NOMO-1 (cell line): ENCODE measurements around the gene COLQ.
A peak's percentile ranks its signal among the peaks of the same experiment; 100 is the strongest.
"Not testable (repeated sequence)": the region's sequence is repeated elsewhere in the genome, so short reads cannot be mapped to it uniquely, and the experiment has no call there.

Source experiments
- DNase-seq, 2 experiments: peaks; one replicate each; lab custom pipeline; 2025; ENCODE audit not compliant: unreplicated experiment in 2 of 2; lab: John Stamatoyannopoulos, UW

Gene COLQ

DNA sequence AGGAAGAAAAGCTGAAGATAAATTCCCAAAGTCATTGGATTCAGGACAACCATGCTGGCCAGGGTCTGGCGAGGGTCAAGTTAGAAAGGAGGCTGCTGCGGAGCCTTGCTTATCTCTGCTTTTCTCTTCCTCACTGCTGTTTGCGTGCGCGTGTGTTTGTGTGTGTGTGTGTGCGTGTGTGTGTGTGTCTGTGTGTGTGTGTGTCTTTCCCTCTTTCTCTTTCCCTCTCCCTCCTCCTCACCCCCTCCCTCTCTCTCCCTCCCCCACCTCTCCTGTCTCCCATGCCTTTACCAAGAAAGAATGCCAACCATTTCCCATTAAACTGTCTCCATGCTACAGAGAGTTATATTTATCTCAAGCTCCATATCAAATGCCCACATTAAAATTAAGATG, at the start of gene COLQ:
Gene COLQ (minus strand): TSS at position 134 of the 393 bp plus-strand sequence. CDS start 81 bp downstream, at position 53.
- DNase-seq = no peak

DNA sequence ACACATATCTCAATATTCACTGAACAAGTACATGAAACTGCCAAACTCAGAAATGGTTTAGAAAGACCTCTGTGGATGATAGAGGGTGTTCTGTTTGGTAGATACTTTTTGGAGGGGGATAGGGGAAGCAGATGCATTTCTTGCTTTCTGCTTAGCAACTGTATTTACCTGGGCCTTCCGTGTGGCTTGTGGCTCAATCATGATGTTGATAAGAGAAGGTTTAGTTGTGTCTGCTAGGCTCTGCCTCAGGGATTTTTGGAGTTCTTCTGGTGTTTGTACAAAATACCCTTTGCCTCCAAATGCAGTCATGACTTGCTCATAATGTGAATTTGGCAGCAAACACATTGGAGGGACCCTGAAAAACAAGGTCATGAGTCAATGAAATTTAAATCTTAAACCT, 41.7 kb upstream of the COLQ start:
- no peak for DNase-seq

- no peak for DNase-seq
Measured at GRCh38 chr3:15562560-15562959, 41.1 kb upstream of the COLQ start.

DNA sequence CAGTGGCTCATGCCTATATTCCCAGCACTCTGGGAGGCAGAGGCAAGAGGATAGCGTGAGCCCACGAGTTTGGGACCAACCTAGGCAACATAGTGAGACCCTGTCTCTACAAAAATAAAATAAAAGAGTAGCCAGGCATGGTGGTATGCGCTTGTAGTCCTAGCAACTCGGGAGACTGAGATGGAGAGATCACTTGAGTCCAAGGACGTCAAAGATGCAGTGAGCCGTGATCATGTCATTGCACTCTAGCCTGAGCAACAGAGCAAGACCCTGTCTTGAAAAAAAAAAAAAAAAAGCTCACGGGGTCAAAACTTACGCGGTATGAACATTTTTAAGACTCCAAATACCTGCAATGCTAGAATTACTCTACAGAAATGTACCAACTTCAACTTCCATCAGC, 37.1 kb upstream of the COLQ start:
- no peak for DNase-seq

DNA sequence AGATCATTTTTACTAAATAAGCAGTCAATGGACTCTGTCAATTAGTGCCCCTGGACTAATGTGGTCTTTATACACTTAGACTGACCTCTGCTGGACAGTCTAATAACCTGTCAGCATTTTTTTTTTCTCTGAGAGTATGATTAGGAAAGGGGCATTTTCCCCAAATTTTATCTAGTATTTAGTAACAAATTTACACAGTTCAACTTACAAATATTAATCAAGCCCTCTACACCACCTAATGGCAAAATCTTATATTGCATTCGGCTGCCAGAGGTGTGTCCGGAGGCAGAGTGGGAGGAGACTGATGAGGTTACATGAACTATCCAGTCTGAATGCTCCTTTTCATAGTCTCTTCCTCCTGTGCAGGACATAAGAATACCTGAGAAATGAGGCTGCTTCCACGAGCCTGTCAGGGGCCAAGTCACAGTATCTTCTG, 36.0 kb upstream of the COLQ start:
- DNase-seq = peak; percentile 48 to 68

DNA sequence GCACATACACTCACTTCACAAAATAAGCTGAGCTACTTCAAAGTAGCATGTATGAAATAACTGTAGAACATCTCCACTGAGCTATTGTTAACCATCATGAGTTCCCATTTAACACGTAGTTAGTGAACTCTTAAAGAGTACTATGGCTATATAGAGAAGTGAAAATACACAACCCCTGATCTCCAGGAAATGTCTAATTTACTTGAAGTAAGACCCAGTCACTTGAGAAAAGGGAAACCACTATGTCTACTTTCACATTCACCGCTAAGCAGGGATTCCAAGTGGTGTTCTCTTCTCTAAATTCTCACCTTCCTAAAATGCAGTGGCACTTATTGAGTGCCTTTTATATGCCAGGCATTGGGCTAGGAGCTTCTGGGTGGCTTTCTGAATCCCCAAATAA, 35.0 kb upstream of the COLQ start:
- DNase-seq = peak; percentile 50 to 98

- no peak for DNase-seq
Measured at GRCh38 chr3:15553749-15554148, 32.2 kb upstream of the COLQ start.

- no peak for DNase-seq
Measured at GRCh38 chr3:15551902-15552301, 30.4 kb upstream of the COLQ start.

DNA sequence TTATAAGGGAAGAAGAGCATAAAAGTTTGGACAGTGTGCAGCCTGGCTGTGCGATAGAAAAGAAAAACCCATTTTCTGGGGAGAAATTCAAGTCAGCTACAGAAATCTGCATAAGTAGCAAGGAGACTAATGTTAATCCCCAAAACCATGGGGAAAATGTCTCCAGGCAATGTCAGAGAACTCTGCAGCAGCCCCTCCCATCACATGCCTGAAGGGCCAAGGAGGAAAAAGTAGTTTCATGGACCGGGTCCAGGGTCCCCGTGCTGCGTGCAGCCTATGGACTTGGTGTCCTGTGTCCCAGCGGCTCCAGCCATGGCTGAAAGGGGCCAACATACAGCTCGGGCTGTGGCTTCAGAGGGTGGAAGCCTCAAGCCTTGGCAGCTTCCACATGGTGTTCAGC, 28.3 kb upstream of the COLQ start:
- DNase-seq = no peak

- no peak for DNase-seq
Measured at GRCh38 chr3:15542614-15543013, 21.1 kb upstream of the COLQ start.

DNA sequence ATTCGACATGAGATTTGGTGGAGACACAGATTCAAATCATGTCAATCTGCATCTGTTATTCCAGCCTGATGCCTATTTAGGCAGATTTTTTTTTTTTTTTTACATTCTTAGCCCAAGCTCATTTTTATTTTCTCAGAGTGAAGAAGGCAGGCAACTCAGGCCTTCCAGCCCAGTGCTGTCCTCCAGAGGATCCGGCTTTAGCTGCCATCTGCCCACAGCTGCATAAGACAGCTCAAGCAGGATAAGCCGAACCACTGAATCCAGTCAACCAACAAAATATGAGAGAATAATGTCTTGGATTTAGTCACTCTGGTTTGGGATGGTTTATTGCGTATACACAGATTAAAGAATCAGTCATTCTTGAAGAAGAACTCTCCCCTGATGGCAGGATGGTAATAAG, 19.9 kb upstream of the COLQ start:
- no peak for DNase-seq

DNA sequence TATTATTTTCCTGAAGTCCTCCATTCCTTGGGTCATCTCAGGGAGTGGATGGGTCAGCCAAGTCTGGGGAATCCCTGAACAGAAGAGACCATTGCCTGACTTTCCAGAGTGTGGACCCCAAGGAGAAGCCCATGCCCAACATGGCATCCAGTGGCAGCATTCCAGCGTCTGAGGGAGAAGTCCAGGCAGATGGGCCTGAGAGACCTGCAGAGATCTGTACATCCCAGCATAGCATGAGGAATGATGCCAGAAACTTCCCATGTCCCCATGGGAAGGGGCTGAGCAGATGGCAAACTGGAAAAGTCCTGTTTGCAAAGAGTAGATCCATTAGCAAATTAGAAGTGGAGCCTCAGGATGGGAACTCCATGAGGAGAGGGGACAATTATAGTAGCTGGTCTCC, 17.6 kb upstream of the COLQ start:
- DNase-seq = no peak

DNA sequence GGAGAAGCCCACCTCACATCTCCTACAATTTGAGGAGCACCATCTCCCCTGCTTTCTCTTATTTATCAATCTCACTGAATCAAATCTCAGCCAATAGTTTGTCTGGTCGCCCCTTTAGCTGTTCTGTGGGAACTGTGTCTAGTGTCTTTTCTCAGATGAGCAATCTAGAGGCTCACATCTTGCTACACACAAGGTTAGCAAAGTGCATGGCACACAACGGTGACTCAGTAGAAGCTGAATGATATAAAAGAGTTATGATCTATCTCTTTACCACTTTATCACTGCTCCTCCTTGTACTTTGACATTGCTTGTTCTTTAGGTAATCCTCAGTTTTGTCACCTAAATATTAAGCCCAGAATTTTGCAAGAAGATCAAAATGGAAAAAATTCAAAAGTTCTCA, 16.8 kb upstream of the COLQ start:
- no peak for DNase-seq

GRCh38 chr3:15536856-15537255, 15.3 kb upstream of the COLQ start:
- DNase-seq = no peak

DNA sequence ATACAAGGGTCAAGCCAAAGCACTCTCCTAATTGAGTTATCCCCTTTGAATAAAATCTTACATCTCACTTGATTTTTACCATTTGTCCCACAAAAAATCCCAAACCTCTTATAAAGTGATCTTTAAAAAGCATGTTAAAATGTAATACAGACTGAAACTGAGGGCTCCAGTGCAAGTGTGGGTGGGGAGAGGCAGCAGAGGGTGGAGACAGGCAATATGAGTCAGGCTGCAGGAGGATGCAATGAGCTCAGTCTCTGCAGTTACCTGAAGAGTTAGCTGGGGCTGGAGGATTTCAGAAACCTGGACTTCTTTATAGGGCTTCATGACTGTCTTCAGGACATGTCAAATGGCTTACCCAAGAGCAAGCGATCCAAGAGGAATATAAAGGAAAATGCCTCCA, 14.2 kb upstream of the COLQ start:
- DNase-seq = no peak

DNA sequence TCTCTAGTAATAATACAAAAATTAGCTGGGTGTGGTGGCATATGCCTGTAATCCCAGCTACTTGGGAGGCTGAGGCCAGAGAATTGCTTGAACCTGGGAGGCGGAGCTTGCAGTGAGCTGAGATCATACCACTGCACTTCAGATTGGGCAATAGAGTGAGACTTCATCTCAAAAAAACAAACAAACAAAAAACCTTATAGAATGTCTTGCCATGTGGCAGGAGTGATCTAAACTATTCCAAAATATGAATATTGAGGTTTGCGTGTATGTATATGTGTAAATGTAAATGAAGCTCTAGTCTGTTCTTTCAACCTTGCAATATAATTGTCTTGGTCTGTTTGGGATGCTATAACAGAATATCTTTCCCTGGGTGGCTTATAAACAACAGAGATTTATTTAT, 11.1 kb upstream of the COLQ start:
- DNase-seq = not testable (repeated sequence)

DNA sequence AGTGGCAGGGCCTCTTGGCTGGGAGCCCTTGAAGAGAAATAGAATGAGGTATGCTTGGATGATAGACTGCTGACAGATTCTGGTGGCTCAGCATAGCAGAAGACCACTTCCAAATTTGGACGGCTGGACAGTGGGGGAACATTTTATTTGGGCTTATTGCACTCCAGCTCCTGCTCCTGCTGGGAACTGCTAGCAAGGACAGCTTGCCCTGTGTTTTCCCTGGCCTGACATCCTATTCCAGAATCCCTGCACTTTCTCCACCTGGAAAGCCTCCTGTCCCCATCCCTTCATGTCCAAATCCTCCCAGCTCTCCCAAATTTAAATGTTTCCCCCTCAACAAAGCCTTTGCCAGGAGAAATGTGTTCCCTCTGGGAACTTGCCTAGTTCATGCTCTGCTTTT, 9.8 kb upstream of the COLQ start:
- DNase-seq = no peak

GRCh38 chr3:15528854-15529537, 7.5 kb upstream of the COLQ start:
- peak in 1 of 2 experiments; percentile 70 for DNase-seq

DNA sequence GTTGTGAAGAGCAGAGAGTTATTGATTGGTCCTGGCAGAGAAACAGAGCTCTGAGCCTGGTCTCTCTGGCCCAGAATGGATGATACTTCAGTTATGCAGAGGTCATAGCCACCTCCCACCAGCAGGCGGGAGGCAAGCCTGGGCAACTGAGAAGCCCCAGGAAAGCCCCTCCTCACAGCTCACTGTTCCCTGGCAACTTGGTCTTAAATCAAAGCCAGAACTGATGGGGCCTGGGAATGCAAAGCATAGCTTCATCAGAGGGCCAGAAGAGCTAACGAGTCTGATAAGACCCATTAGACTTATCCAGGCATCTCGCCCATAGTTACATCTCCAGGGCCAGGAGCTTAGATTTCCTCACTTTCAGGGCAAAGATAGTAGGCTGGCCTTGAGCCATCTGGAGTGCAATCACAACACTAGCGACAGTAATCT, 5.5 kb upstream of the COLQ start:
- DNase-seq = no peak

- DNase-seq = no peak
Measured at GRCh38 chr3:15525790-15526189, 4.3 kb upstream of the COLQ start.

DNA sequence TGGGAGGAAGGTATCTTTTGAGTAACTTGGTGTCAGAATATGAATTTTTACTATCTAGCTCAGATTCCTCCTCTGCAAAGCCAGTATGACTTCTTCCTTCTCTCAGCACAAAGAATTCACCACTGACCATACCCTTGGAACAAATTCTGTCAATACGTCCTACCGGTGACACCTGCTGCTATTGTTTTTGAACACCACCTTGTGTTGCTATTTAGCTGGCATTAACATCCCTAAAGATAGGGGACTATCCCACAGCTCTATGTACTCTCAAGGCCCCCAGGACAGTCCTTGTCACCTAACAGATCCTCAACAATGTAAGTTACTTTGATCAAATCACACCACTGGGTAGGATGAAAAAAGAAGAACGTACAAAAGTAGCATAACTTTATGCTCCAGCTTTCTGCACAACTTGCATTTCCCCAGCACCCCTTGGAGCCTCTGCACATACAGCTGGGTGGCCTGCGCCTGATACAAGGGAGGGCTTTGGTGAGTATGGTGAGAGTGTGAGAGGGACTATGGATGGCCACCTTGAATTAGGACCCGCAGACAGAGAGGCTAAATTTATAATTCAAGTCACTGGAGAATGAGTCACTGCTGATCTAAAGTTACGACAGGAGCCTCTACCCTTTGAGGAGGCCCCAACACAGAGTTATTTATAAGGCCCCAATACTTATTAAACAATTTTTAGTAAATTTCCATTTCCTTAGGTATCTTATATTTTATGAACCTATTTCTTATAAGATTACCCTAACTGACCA, 2.3 kb upstream of the COLQ start:
- peak; percentile 37 to 57 for DNase-seq

- DNase-seq = peak in 1 of 2 experiments; percentile 51
Measured at GRCh38 chr3:15522016-15522415, 510 bp upstream of the COLQ start.
